ENCODE data around the gene SPAG6. TPM values are rescaled to one million over a fixed set of nuclear protein-coding genes. Genes with fewer than 3 reads are reported as not detected.

SPAG6 gene
- total and polyA plus RNA-seq, 9 of the 15 experiments (the other 6 are each of a cell fraction or from before 2014, with no cell fraction given) = 3.5 to 23.1 (median 11.8) TPM

- TF ChIP-seq KDM4B (IDR thresholded peaks at IDR 0.05; ENCODE audit: borderline replicate concordance in 2 of 2, low read depth in 1 of 2) (no peak), E2F3 (CRISPR knock-in tag; IDR thresholded peaks at IDR 0.05) (no peak), CREM (IDR thresholded peaks at IDR 0.05; ENCODE audit: low read depth) (no peak), TCF7 (IDR thresholded peaks at IDR 0.05; ENCODE audit: borderline replicate concordance) (no peak), FOXJ2 (tag; IDR thresholded peaks at IDR 0.05) (no peak), RAD21 (CRISPR knock-in tag; conservative IDR thresholded peaks at IDR 0.05 in 1 of 2, IDR thresholded peaks at IDR 0.05 in 1 of 2) (peak; percentile 48 to 58), ZBTB33 (CRISPR knock-in tag; IDR thresholded peaks at IDR 0.05) (no peak), MTA1 (IDR thresholded peaks at IDR 0.05; ENCODE audit: borderline replicate concordance) (no peak), CREB3L1 (IDR thresholded peaks at IDR 0.05; ENCODE audit: borderline replicate concordance, low read depth) (no peak), ZNF124 (CRISPR knock-in tag; IDR thresholded peaks at IDR 0.05) (no peak), GTF2B (IDR thresholded peaks at IDR 0.05; ENCODE audit: extremely low read depth, insufficient read length) (no peak), KLF10 (CRISPR knock-in tag; IDR thresholded peaks at IDR 0.05) (no peak), KDM2B (CRISPR knock-in tag; IDR thresholded peaks at IDR 0.05) (no peak), JUNB (CRISPR knock-in tag; conservative IDR thresholded peaks at IDR 0.05) (no peak), HNRNPK (IDR thresholded peaks at IDR 0.05; ENCODE audit: low read depth, low read length, poor library complexity, severe bottlenecking) (no peak), DEAF1 (CRISPR knock-in tag; IDR thresholded peaks at IDR 0.05) (0 out of 2 replicates have a peak, but pooled peaks have one; percentile 13), GATAD2B (IDR thresholded peaks at IDR 0.05; ENCODE audit: borderline replicate concordance) (no peak), ZNF449 (CRISPR knock-in tag; IDR thresholded peaks at IDR 0.05) (no peak)
Observed at GRCh38 chr10:22420787-22421517, 75.7 kb downstream of the SPAG6 start (continued).
